GM10266 (cell line): ENCODE results near the gene OBSL1.

Experiments used
- DNase-seq: peaks from one replicate; pipeline ENCODE4 v3.0.0; 2012; ENCODE audit errors: extremely low spot score
- CTCF ChIP-seq: IDR thresholded peaks from 2 replicates; pipeline ENCODE4 v1.5.1; 2012; ENCODE audit warnings: mild to moderate bottlenecking, low read depth; ENCODE audit not compliant: control insufficient read depth, insufficient read depth; ENCODE audit errors: missing control alignments

Gene OBSL1

DNA sequence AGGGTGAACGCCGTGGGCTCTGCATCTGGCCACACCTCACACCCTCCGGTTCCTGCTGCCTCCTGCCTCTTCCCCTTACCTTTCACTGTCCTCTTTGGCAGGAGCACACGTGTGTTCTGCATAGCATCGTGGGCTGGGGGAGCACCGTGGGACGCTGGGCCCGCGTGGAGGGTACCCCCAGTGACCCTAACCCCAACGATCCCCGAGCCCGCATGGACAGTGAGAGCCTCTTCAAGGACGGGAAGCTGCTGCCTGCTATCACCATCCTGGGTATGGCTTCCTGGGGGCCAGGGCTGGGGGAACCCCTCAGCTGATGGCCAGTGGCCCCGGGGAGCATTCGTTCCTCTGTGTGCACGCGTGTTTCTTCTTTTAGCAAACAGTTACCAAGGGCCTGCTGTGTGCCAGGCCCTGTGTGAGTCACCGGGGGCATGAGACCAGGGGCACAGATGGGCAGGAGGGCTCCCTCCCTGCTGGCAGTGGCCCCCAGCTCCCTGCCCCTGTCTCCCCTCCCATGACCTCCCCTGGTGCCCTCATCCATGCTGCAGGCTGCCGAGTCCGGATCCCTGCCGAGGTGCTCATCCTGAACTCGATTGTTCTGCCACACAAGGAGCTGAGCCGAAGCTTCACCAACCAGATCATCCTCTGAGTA lies 65.1 kb downstream of the OBSL1 start:
- DNase-seq: no peak
- TF ChIP-seq CTCF: no peak

DNA sequence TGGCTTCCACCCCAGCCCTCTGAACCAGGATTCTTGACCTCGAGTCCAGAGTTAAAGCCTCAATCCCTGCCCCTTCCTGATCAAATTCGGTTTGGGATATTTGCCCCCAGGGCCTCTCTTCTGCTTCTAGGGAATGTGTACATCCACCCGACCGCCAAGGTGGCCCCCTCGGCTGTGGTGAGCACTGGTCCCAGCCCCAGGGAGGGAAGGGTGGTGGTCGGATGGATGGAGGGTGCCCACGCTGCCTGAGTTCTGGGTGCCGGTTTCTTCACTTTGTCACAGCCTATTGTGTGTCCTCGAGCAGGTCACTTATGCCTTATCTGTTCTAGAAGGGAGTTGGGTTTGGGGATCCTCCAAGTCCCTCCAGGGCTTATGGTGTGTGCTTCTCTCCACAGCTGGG lies 65.8 kb downstream of the OBSL1 start:
- no peak for DNase-seq
- TF ChIP-seq CTCF: no peak

DNA sequence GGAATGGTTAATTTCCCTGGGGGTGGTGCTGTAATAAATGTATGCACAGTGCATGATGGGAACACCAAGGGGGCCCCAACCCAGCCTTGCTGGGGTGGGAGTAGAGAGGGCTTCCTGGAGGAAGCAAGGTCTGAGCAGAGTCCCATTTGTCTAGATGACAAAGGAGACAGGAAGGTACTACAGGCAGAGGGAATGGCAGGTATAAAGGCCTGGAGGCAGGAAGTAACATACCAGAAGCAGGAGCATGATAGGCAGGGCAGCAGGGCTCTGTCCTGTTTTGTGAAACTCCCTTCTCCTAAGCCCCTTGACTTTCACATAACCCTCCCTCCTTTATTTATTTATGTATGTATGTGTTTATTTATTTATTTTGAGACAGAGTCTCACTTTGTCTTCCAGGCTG lies 68.7 kb downstream of the OBSL1 start:
- DNase-seq: no peak
- no peak for TF ChIP-seq CTCF

DNA sequence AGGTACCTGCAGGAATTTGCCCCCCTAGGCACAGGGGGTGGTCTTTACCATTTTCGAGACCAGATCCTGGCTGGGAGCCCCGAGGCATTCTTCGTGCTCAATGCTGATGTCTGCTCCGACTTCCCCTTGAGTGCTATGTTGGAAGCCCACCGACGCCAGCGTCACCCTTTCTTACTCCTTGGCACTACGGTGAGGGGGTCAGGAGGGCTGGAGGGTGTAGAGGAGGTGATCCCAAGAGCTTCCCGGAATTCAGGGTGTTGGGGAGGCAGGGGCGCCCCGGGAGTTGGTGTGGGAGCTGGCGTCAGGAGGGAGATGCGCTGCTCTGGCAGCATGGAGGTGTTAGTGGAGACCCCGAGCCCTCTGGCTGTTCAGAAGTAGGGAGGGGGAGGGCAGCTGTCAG lies 69.5 kb downstream of the OBSL1 start:
- DNase-seq: no peak
- TF ChIP-seq CTCF: no peak
